HFF-Myc (cell line): ENCODE results near the gene NR2F1.

Experiments
- DNase-seq: peaks from one replicate; pipeline ENCODE4 v3.0.0-alpha.2; 2011; ENCODE audit warnings: low read depth; ENCODE audit errors: extremely low read depth
- H3K4me3 ChIP-seq: replicated peaks from 2 replicates; pipeline ENCODE4 v1.5.1; 2011; ENCODE audit warnings: low read depth, mild to moderate bottlenecking, control low read depth, low read length
- TF ChIP-seq, protein P1 (sequence below): IDR thresholded peaks from 2 replicates; pipeline ENCODE4 v1.5.1; 2012; ENCODE audit warnings: mild to moderate bottlenecking, low read depth, low read length, control low read depth; ENCODE audit errors: missing control alignments

The NR2F1 gene

DNA sequence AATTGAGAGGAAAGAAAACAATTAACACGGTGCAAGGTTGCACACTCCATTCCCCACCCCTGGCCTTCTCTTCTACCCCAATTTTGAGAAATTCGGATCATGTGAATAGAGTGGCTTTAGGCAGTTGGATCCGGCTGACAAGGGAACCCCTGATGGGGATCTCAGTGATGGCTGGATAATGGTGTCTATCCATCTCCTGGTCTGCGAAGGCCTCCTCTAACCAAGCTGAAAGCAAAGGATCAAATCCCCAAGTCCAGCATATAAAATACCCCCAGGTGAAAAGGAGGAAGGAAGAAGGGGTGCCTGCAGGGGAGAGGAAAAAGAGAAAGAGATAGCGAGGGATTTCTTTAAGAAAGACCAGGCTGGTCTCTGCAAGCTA lies 16.0 kb downstream of the NR2F1 start:
- DNase-seq, result no peak
- TF ChIP-seq, protein P1, sequence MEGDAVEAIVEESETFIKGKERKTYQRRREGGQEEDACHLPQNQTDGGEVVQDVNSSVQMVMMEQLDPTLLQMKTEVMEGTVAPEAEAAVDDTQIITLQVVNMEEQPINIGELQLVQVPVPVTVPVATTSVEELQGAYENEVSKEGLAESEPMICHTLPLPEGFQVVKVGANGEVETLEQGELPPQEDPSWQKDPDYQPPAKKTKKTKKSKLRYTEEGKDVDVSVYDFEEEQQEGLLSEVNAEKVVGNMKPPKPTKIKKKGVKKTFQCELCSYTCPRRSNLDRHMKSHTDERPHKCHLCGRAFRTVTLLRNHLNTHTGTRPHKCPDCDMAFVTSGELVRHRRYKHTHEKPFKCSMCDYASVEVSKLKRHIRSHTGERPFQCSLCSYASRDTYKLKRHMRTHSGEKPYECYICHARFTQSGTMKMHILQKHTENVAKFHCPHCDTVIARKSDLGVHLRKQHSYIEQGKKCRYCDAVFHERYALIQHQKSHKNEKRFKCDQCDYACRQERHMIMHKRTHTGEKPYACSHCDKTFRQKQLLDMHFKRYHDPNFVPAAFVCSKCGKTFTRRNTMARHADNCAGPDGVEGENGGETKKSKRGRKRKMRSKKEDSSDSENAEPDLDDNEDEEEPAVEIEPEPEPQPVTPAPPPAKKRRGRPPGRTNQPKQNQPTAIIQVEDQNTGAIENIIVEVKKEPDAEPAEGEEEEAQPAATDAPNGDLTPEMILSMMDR, result no peak
- no peak overlapping the region for H3K4me3 ChIP-seq

DNA sequence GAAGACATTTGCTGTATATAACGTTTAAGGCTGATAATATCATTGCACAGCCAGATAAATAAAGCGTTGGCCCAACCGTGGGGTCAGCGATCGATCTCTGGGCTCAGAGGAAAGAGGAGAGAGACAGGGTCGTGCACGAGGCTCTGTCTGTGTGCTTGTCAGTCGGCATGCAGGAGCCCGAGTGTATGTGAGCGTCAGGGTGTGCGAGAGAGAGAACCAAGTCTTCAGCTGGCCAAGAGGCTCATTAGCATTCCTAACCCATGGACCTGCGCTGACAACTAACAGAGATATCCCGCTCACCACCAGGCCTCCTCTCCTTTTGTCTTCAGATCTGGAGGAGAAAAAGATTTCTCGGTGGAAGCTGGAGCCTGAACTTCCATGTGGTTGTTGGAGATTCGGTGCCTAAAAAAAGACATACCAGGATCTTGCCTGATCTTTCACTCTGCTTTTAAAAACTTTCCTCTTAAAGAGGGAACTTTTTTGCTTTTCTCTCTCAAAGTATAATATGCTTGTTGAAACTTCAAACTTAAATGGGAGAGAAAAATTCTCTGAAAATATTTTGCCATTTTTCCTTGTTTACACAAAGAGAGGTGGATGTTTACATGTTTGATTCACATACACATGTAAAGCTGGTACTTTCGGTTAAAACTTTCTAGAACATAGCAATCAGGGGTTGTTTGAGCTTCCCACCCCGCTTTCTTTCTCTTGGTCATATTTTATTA lies 16.5 kb downstream of the NR2F1 start:
- no peak overlapping the region for H3K4me3 ChIP-seq
- no peak for DNase-seq
- TF ChIP-seq, protein P1, result no peak

DNA sequence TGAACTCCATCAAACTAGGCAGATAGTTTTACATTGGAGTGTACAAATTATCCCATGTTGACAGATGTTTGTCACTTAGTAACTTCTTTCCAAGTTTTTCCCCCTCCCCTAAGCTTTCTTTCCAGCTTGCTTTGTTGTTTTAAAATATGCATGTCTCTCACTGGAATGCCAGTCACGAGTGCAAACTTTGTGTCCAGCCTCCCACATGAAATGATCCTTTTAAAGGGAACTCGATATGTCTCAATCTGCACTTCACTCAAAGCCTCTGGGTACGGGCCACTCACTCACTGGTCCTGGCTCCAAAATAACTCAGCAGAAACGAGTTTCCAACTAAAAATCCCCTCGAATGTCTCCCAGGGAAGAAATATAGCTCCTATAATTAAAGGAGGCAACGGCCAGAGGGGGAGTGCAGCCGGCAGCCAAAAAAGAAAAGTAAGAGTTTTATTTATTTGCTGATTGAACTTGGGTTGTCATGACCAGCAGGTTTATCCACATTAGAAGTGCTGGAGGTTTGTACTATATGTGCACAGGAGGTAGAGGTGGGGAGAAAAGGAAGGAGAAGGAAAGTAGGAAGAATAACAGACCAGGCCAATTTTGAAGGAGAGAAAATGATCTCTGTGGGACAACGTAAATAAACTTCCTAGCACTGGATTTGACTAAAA lies 17.5 kb downstream of the NR2F1 start:
- DNase-seq, result no peak
- TF ChIP-seq, protein P1, result no peak
- no peak overlapping the region for H3K4me3 ChIP-seq

DNA sequence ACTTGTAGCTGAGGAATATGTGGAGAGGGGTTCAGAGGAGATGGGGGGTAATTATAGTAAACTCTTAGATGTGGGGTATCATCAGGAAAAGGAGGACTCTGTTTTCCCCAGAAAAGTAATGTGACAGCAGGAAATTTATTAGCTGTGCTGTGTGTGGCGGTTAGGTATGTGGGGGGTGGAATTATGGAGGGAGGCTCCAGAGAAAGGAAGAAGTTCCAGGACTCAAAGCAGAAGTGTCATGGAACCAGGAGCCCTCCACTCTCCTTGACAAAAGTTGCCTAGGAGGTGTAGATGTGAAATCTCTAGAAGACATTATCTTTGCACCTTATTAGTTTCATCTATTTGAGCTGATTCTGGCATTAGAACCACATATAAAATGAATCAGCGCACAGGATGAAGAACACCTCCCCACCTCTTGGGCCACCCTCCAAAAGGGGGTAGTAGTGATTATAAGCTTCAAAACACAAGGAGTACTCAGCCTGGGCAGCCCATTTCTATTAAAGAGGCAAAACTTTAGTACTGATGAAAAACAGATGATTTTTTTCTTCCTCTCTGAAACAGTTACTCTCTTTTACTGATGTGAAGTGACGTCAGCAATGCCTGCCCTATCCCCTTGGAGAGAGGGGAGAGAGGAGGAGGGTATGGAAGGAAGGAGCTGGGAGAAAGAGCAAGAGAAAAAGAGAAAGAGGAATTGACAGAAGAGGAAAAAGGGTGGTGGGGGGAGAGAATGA lies 18.2 kb downstream of the NR2F1 start:
- DNase-seq, result no peak
- H3K4me3 ChIP-seq, result no peak overlapping the region
- TF ChIP-seq, protein P1, result no peak

DNA sequence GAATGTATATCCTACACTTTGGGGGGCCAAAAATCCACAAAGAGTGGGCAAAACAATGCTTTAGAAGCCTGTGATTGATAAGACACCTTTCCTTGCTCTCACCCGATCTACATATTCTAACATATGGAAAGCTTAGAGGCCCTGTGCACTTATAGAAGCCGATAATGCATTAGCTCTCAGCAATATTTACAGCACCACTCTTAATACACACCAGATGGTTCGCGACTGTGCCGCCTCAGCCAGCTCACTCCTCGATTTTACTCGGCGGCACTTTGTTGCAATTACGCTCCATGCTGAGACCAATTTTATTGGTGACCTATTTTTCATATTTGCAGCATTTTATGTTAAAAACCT lies 18.8 kb downstream of the NR2F1 start:
- 0 out of 2 replicates have a peak overlapping the region, but pooled peaks have one; percentile 2 for H3K4me3 ChIP-seq
- TF ChIP-seq, protein P1, result no peak

DNA sequence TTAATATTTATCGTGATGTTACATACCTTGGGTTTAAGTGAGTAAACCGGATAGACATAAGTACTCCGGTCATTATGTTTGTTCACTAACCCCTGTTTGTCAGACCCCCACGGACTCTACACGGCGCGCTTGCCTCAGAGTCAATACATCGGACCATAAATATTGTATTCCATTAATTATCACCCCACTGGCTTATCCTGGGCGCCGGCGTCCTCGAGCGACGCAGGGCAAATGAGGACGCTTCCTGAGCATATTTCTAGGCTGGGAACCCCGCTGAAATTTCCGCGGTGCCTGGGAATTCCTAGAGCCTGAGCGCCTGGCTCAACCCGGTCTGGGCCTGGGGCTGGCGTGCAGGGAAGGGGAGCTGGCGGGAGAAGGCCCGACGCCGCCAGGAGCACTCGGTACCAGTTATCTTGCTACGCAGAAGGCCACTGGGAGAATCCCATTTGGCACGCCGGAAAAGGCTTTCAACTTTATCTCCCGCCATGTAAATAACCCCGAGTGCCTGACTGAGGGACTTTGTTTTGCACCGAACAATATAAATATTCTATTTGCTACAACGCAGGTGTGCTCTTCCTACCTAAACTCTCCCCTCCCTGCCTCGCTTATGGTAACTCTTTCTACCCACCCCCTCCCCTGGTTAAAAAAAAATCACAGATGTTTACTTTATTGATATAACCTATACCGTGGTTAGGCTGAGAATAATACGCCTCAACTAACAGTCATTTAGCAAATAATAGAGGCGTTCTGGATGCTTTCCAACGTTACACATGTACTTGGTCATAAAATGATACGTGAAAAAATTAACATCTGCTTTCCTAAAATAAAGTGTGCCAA lies 19.4 kb downstream of the NR2F1 start:
- TF ChIP-seq, protein P1, result no peak
- H3K4me3 ChIP-seq, result no peak overlapping the region
- no peak for DNase-seq

More for the DNA sequence above, 18.8 kb downstream of the NR2F1 start:
- DNase-seq, result no peak
